ENCODE measurements around the gene RPS15. TPM values are rescaled to one million over a fixed set of nuclear protein-coding genes. Genes with fewer than 3 reads are reported as not detected.
"Not testable (repeated sequence)": the region's sequence is repeated elsewhere in the genome, so short reads cannot be mapped to it uniquely, and the experiment has no call there.

RPS15 gene
- total RNA-seq, 1 donor from 2014 or later = 1,301 TPM

DNA sequence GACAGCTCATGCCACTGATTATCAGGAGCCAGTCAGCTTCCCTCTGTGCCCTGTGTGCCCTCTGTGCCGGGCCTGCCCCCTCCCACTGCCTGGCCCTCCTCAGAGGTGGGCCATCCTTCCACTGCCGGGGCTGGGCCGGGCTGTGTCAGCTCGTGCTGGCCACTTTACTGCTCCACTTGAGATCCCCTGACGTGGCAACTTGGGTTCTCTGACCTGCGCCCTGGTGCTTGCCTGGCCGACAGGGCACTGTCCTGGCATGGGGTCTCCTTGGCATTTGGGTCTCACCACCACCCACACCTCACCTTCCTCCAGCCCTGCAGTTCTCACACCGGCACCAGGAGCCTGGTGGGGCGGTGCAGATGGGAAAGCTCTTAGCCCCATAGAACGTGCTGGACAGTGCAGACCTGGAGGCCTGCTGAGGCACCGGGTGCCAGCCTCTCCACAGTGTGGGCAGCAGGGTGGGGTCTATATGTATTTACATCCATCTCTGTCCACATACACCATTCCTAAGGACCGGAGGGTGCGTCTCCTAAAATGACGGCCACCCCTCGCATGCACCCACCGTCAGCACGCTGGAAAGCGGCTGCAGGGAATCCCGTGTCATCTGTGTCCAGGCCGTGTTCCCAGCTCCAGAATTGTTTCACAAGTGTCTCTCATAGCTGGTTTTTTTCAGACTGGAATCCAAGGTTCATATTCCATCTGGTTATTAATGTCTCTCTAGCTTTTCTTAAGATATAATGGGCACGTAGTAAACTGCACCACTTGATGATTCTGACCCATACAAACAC, 19.1 kb upstream of the RPS15 start:
- intact Hi-C loops (cut with micrococcal nuclease) = no loop called here

DNA sequence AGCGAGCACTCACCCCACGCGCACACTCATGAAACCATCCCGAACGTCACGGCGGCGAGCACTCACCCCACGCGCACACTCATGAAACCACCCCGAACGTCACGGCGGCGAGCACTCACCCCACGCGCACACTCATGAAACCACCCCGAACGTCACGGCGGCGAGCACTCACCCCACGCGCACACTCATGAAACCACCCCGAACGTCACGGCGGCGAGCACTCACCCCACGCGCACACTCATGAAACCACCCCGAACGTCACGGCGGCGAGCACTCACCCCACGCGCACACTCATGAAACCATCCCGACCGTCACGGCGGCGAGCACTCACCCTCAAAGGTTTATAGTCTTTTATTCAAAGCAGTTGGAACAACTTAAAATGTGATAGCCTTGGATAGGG, 18.1 kb upstream of the RPS15 start:
- intact Hi-C loops (cut with micrococcal nuclease) = not testable (repeated sequence)

DNA sequence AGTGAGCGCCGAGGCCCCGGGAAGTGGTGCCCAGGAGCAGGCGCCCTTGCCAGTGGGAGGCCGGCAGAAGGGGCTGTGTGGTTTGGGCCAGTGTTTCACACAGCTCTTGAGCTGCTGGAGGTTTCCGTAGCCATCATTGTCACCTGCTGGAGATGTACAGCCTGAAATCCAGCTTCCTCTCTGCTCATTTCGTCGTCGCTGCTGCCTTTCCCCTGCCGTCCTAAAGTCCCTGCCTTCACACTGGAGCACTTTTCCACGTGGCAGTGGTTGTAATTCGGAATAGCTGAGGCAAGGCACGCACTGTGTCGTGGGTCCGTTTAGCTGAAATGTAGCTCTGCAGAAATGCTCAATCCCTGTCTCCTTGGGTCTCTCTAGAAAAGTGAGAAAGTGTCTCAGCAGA, 17.6 kb upstream of the RPS15 start:
- intact Hi-C loops (cut with micrococcal nuclease) = no loop called here

DNA sequence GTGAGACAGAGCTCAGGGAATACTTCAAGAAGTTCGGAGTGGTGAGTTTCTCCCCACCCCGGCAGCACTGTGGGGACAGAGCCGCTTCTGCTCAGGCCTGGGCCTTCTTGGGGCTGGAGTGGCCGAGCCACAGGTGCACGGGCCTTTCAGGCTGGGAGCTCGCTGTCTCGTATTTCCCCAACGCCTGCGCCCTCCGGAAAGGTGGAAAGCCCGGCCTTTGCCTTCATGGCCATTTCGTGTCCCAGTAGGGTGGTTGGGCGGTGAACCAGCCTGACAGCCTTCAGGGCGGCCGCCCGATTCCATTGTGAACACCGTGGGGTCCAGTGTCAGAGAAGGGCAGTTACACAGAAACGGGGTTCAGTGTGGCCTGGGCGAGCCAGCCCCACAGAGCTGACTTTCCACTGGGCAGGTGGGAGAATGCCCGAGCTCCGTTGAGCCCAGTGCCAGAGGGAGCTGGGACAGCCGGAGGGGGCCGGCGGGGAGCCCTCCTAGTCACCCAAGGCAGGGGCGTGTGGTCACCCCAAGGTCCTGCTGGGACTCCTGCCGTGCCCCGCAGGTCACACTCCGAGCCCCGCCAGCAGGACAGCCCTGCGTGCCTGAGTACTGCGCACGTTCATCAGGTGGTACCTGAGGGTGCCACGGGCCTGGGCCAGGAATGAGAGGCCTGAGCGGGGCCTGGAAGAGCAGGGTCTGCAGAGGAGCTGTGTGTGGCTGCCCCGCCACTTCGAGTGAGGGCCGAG, 16.8 kb upstream of the RPS15 start:
- intact Hi-C loops (cut with micrococcal nuclease) = no loop called here

DNA sequence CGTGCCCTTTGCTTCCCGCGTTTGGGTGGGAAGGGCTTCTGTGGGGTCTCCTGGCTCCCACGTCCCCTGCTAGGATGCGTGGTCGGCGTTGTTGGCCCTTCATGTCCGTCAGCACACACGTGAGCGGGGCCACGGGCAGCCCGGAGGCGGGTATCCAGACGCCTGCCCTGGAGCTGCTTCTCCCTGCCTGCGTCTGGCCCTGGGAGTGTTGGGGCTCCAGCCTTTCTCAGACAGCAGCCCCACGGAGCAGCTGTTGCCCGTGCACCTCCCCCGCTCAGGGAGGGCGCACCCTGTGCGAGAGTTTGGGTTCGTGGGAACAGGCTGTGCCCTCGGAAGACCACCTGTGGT, 16.3 kb upstream of the RPS15 start:
- intact Hi-C loops (cut with micrococcal nuclease) = no loop called here

DNA sequence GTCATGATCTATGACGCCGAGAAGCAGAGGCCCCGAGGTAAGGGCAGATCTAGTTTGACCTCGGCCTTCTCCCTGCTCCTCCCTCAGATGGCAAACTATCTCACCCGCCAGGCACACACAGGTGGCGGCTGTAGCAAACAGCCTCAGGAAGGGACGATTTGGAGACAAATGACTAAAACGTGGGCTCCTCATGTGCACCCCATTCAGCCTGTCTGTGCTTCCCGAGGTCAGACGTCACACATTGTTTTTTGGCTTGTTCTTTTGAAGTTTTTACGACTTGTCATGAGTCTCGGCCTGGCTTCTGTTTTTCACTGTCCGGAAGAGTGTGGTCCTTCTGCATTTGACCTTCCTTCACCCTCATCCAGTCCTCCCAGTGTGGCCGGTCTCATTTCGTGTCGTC, 15.8 kb upstream of the RPS15 start:
- intact Hi-C loops (cut with micrococcal nuclease) = no loop called here

DNA sequence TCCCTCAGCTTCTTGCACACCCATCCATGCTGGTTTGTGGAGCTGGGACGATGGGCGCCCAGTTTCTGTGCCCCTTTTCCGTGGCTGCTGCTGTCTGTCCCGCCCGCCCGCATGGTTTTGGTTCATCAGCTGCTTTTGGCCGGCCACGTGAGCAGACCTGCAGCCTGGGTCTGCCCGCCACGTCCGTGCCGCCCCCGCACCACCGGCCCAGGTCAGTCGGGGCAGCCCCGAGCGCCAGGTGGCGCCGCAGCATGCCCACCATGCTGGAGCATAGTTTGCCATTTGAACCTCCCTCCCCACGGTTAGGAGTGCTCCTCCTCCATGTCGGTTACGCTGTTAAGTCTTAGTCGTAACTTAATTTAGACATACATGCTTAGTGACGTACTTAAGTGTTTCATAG, 15.3 kb upstream of the RPS15 start:
- intact Hi-C loops (cut with micrococcal nuclease) = no loop called here

DNA sequence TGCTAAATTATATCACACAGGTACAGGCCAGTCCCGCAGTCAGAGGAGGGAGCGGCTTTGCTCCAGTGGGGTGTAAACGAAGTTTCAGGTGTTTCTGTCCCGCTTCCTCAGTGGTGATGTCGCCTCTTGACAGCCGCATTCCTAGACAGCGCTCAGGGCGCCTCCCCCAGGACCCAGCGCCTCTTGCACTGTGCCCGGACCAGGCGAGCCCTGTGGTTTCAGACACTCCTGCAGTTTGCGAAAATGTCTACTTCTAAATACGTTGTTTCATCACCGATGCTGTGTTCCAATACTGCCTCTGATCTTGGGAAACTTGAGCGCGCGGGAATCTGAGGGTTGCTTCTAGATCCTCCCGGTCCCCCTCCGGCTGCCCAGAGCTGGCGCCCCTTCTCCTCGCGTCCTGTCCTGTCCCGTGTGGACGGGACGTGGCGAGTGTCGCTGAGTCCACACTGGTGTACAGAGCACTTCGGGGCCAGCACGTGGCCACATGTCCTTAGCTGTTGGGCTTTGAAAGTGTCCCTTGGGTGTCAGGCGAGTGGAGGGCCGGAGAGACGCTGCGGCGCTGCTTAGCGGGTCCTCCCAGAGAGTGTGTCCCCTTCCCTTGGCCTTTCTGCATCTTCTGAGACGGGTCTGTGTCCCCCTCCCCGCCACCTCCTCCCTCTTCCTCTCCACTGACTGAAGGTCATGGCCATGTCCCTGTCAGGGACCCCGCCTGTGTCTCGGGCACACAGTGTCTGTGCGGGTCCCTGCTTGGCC, 14.6 kb upstream of the RPS15 start:
- intact Hi-C loops (cut with micrococcal nuclease) = no loop called here

DNA sequence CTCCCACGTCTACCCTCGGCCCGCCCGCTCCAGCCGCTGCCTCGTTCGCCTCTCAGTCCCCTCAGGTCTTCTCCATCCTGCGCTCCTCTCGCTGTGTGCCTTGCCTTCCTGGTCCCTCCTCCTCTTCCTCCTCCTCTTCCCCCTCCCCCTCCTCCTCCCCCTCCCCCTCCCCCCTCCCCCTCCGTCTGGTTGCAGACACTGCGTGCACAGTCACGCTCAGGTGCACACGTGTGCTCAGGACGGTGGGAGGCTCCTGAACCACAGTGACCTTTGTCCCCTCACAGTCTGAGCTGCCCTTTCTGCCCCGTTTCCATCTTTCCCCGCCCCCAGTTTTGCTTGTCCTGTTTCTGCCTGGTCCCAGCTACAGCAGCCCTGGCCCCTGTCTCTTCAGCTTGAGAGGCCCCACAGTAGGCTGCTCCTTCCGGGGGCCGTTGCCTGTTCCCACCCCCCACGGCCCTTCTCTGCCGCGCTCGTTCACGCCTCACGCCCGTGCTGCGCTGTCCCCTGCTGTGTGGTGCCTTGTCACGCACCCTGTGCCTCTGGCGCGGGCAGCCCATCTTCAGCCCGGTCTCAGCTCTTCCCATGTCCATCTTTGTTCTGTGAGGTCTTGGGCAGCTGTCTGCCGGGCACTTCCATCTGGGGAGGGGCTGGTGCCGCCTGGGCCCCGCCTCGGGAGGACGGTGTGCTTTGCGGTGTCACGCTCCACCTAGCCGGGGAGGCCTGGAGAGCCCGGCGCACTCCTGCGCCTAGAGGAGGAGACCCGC, 13.8 kb upstream of the RPS15 start:
- intact Hi-C loops (cut with micrococcal nuclease) = no loop called here

DNA sequence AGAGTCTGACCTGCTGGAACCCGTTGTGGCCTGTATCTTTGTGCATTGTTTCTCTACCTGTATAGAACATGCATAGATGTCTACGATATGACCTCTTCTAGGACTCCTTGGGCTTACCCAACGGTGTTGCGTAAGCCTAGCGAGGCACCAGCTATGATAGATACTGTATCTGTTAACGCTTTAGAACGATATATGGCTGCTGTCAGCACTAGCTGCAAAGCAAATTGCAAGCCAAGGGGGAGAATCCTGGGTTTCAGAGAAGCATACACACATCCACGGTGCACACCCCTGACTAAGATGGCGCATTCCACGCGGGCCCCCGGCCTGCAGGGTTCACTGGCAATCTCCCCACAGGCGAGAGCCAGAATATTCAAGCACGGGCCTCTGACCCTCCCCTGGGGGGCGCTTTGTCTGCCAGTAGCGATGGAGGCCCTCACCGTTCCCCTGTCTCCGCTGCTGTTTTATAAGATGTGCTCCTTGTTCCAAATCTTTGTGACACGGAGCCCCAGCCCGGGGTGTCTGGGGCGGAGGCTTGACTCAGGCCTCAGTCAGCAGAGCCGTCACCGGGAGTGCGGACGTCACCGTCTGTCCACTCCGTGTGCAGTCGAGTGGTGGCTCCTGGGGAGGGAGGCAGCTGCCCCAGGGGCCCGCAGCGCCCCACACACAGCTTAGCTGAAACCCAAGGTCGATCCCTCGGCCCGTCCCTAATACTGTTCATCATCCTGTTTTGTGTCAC, 12.9 kb upstream of the RPS15 start:
- intact Hi-C loops (cut with micrococcal nuclease) = no loop called here

DNA sequence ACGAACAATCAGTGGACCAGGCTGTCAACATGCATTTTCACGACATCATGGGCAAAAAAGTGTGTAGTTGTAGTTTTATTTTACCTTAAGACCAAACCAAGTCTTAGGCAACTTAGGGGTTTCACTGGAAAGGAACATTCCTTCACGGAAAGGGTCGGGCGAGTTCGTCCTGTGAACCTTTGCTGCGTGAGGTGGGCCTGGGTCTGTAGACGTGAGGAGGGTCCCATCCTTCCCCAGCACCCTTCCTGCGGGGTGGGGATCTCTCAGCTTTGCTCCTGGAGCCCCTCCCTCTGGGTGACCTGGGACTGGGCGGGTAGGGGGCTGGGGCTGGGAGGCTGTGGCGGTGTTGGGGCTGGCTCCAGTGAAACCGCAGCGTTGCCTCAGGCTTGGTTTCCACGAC, 12.3 kb upstream of the RPS15 start:
- intact Hi-C loops (cut with micrococcal nuclease) = no loop called here

DNA sequence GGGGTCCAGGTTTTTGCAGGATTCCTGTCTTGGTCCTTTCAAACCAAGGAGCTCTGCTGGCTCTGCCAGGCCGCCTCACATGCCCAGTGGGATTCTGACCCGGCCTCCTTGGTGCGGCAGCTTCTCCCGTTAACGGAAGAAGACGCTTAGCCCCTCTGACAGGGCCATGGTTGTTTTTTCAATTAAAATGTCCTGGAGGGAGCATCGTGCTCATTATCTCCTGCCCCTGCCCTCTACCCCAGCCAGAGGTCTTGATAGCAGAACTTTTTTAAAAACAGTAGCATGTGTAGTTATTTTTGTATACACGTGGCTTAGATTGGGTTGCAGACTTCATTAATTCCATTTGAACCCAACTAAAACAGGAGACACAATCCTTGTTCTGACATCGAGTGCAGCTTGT, 11.5 kb upstream of the RPS15 start:
- intact Hi-C loops (cut with micrococcal nuclease) = no loop called here

DNA sequence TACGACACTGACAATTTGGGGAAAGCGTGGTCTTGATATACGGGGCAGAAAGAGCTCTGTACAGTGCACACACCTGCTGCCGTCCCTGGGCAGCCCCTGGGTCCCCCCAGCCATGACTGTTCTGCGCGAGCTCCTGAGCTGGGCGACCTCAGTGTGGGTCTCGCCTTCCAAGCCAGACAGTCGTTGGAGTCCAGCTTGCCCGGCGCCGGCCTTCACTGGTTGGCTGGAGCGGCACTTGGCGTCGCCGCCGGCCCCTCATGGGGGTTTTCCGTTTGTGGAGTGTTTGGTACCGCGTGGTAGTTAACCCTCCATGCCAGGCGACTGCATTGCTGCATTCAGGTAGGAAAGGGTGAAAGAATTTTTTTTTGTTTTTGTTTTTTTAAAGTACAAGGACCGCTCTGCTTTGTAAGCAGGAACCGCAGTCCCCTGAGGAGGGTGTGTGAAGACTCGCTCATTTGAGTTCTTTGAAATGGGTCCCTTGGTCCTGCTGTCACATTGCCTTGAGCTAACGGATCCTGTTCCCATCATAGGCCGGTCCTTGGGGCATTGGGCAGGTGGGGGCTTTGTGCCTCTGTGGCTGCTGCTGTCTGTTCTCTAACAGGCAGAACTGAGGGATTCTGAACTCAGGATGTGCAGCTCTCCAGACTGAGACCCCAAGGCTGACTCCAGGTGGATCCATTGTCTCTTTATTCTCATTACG, 10.8 kb upstream of the RPS15 start:
- intact Hi-C loops (cut with micrococcal nuclease) = no loop called here

DNA sequence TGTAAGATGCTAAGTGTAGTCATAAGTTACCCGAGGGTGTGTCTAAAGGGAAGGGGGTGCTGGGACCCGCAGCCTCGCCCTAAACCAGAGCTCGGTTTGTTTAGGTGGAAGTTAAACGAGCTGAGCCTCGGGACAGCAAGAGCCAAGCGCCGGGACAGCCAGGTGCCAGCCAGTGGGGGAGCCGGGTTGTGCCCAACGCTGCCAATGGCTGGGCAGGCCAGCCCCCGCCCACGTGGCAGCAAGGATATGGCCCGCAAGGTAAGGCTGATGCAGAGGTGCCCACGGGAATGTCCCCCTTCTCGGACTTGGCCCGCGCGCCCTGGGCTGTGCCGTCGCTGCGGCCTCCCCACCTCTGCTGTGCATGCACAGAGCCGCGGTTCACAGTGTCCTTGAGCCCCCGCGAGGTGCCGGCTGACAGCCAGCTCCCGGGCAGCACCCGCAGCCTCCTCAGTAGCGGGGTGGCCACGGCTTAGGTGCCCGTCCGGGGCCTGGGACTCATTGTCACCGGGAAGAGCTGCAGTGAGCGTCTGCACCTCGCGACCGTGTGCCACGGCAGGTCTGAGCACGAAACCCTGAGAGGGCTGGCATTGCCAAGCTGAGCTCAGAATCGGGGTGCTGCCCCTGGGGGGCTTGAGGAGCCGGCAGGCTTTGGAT, 9.3 kb upstream of the RPS15 start:
- intact Hi-C loops (cut with micrococcal nuclease) = no loop called here

DNA sequence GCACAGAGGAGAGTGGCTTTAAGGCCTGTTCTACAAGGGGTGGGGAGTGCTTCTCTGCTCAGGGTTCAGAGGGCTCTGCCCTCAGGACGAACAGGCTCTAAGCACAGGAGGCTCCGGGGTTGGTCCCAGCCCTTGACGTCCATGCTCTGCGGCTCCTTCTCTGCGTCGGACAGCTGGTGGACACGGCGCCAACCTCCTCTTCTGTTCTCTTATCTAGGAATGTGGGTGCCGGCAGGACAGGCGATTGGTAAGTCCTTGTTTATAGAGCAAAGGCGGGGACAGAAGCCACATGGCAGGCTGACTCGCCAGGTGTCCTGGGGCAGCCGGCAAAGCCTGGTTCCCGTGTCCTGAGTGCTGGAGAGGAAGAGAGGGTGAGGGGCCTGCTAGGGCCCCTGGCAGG, 8.4 kb upstream of the RPS15 start:
- intact Hi-C loops (cut with micrococcal nuclease) = no loop called here

DNA sequence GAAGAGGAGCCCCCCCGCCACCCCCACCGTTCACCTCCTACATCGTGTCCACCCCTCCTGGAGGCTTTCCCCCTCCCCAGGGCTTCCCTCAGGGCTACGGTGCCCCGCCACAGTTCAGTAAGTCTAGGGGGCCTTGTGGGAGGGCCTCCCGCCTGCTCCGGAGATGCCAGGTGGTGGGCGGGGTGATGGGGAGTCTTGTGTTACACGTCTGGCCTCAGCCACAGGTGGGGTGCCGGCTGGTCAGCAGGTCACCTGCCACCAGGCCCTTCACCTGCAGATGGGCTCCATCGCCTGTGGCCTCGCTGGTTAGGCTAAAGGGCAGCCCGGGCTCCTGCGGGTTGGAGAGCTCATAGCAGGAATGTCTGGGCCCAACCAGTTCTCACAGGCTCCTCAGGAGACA, 8.0 kb upstream of the RPS15 start:
- intact Hi-C loops (cut with micrococcal nuclease) = no loop called here

DNA sequence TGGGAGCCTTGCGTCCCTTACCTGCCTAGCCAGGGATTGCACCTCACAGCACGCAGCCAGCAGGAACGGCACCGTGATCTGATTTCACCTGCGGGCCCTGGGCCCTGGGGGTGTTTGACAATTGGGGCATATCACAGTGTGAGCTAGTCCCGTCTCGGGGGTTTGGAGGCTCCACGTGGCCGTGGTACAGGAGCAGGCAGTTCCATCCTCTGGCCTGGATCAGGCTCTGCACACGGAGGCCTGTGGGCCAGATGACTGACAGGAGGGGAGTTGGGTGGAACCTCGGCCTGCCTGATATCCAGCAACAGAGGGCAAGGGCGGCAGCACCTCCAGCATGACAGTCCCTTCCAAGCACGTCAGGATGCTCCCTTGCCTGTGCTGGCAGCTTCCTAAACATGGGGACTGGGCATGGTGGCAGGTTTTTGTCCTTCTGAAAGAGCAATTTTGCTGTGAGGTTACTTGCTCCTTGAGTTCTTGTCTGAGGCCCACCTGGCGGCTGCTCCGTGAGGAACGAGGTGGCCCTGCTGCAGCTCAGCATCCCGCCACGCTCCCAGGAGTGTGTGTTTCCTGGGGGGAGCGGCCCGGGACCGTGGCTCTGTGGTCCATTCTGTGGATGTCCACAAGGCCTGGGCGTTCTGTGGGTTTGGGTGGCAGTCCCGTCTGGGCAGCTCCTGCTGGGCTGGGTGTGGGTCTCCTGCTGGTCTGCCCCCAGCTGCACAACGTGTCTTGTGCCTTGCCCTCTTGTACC, 6.3 kb upstream of the RPS15 start:
- intact Hi-C loops (cut with micrococcal nuclease) = no loop called here

DNA sequence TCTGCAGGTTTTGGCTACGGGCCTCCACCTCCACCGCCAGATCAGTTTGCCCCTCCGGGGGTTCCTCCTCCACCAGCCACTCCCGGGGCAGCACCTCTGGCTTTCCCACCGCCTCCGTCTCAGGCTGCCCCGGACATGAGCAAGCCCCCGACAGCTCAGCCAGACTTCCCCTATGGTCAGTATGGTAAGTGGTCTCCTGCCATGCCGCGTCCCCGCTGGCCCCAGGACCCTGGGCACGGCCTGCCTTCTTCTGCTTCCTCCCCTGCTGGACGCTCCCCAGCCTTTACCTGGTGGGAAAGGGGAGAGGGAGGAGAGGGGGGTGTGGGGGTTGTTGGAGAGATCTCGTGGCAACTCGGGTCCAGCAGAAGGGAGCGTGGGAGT, 5.7 kb upstream of the RPS15 start:
- intact Hi-C loops (cut with micrococcal nuclease) = no loop called here

Measured in T-helper 2 cell treated with Interferon-gamma antibody and Interleukin-4, amounts not matched to agents 100 ng/mL and 5 ng/mL, for 36 hours (primary cell).